Stimulated activated CD4-positive, alpha-beta T cell treated with anti-CD3 and anti-CD28 coated beads, Interleukin-12 subunit alpha, Interleukin-12 subunit beta, amount 100 ng/mL, for 4 hours (primary cell): ENCODE data around the gene ARMH4.

Experiments used
- DNase-seq: peaks from one replicate; pipeline ENCODE4 v3.0.0-alpha.2; 2020

ARMH4 gene

GRCh38 chr14:58152014-58152857 lies at the start of gene ARMH4:
ARMH4 (minus strand) TSS chr14:58152213; CDS start chr14:58139358, 12,855 bp downstream.
- DNase-seq = peak; percentile 58

- no peak for DNase-seq
Observed at GRCh38 chr14:58200846-58201245, 48.8 kb upstream of the ARMH4 start.

- no peak for DNase-seq
Observed at GRCh38 chr14:58200480-58200841, 48.4 kb upstream of the ARMH4 start.

GRCh38 chr14:58199726-58200479 lies 47.9 kb upstream of the ARMH4 start, which contains the start of gene ACTR10:
ACTR10 (plus strand) TSS chr14:58200149; CDS start chr14:58200218, 69 bp downstream.
- peak; percentile 85 for DNase-seq

- DNase-seq = no peak
Observed at GRCh38 chr14:58198086-58198485, 46.1 kb upstream of the ARMH4 start.

- no peak for DNase-seq
Observed at GRCh38 chr14:58196198-58196597, 44.2 kb upstream of the ARMH4 start.

GRCh38 chr14:58193542-58193941 lies 41.5 kb upstream of the ARMH4 start:
- no peak for DNase-seq

- no peak for DNase-seq
Observed at GRCh38 chr14:58191763-58192601, 40.0 kb upstream of the ARMH4 start.

- DNase-seq = no peak
Observed at GRCh38 chr14:58189176-58189575, 37.2 kb upstream of the ARMH4 start.

GRCh38 chr14:58177125-58177524 lies 25.1 kb upstream of the ARMH4 start:
- no peak for DNase-seq

- peak; percentile 36 for DNase-seq
Observed at GRCh38 chr14:58171090-58171489, 19.1 kb upstream of the ARMH4 start.

- no peak for DNase-seq
Observed at GRCh38 chr14:58167891-58168290, 15.9 kb upstream of the ARMH4 start.

- no peak for DNase-seq
Observed at GRCh38 chr14:58167057-58167456, 15.0 kb upstream of the ARMH4 start.

- DNase-seq = peak; percentile 79
Observed at GRCh38 chr14:58166005-58166983, 14.3 kb upstream of the ARMH4 start.

GRCh38 chr14:58160561-58160960 lies 8.5 kb upstream of the ARMH4 start:
- DNase-seq = no peak

GRCh38 chr14:58151133-58152013 lies 640 bp downstream of the ARMH4 start:
- no peak for DNase-seq

GRCh38 chr14:58150243-58150805 lies 1.7 kb downstream of the ARMH4 start:
- DNase-seq = no peak

- no peak for DNase-seq
Observed at GRCh38 chr14:58149196-58149595, 2.8 kb downstream of the ARMH4 start.

GRCh38 chr14:58146399-58146798 lies 5.6 kb downstream of the ARMH4 start:
- DNase-seq = no peak

- DNase-seq = no peak
Observed at GRCh38 chr14:58145936-58146335, 6.1 kb downstream of the ARMH4 start.
